Stimulated activated effector memory CD8-positive, alpha-beta T cell treated with anti-CD3 and anti-CD28 coated beads, Interleukin-12 subunit alpha, Interleukin-12 subunit beta, amount 100 ng/mL, for 72 hours (primary cell): Measurements from ENCODE around the gene STYXL2.

Experiments
- ATAC-seq: fragments of 150-1000 bp; cut with Tn5 transposase; 2 replicates; pipeline ENCODE4 v1.10.0; 2021
- DNase-seq, 2 donors: peaks; one replicate each; pipeline ENCODE4 v3.0.0; 2021 to 2022; ENCODE audit warnings: low spot score in 2 of 2
- H3K27ac Mint-ChIP-seq: one replicate; pipeline ENCODE4 v1.8.0; 2022; ENCODE audit warnings: mild to moderate bottlenecking, mixed read lengths
- H3K36me3 Mint-ChIP-seq: one replicate; pipeline ENCODE4 v1.8.0; 2022; ENCODE audit warnings: mild to moderate bottlenecking, mixed read lengths
- H3K4me1 Mint-ChIP-seq: one replicate; pipeline ENCODE4 v1.8.0; 2022; ENCODE audit warnings: mixed read lengths
- H3K4me3 Mint-ChIP-seq: one replicate; pipeline ENCODE4 v1.8.0; 2022; ENCODE audit warnings: mild to moderate bottlenecking, mixed read lengths
- H3K9me3 Mint-ChIP-seq: one replicate; pipeline ENCODE4 v1.8.0; 2022; ENCODE audit warnings: mixed read lengths

The STYXL2 gene

GRCh38 chr1:167130829-167131510, 37.1 kb downstream of the STYXL2 start:
- ATAC-seq = no peak
- Mint-ChIP-seq H3K27ac (no peak overlapping the region), H3K4me3 (no peak overlapping the region), H3K9me3 (no peaks in the 10 kb centered on the region), H3K4me1 (no peaks in the 10 kb centered on the region), H3K36me3 (no peaks in the 10 kb centered on the region)
- no peak for DNase-seq

- H3K27ac Mint-ChIP-seq = no peak overlapping the region
- H3K4me1 Mint-ChIP-seq = no peaks in the 10 kb centered on the region
- DNase-seq (no peak), ATAC-seq (no peak)
- H3K4me3 Mint-ChIP-seq = no peak overlapping the region
- no peaks in the 10 kb centered on the region for H3K36me3 Mint-ChIP-seq
- H3K9me3 Mint-ChIP-seq = no peaks in the 10 kb centered on the region
Measured at GRCh38 chr1:167132301-167133010, 38.6 kb downstream of the STYXL2 start.

- no peaks in the 10 kb centered on the region for H3K9me3 Mint-ChIP-seq
- no peaks in the 10 kb centered on the region for H3K36me3 Mint-ChIP-seq
- no peaks in the 10 kb centered on the region for H3K4me1 Mint-ChIP-seq
- H3K4me3 Mint-ChIP-seq = no peak overlapping the region
- ATAC-seq (no peak), DNase-seq (no peak)
- no peak overlapping the region for H3K27ac Mint-ChIP-seq
Measured at GRCh38 chr1:167135281-167135840, 41.5 kb downstream of the STYXL2 start.

DNA sequence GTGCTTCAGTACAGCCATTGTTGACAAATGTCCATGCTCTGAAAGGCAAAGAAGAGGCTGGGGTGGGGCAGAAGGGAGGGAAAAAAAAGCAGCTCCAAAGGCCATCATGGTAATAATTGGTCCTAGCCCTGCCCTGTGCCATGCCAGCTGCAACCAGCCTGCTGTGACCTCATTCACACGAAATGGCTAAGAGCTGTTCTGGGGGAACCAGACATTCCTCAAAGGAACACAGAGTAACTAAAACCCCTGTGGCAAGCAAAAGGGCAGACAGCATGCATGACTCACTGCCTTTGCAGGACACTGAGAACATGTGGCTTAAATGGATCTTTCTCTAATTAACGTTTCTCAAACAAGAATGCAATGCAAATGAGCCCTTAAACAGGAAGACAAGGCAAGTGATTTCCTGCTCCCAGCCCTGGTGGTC, 42.3 kb downstream of the STYXL2 start:
- Mint-ChIP-seq H3K9me3 (no peaks in the 10 kb centered on the region), H3K36me3 (no peaks in the 10 kb centered on the region), H3K4me3 (no peak overlapping the region), H3K4me1 (no peaks in the 10 kb centered on the region), H3K27ac (no peak overlapping the region)
- ATAC-seq (no peak), DNase-seq (no peak)

GRCh38 chr1:167136806-167137205, 42.9 kb downstream of the STYXL2 start:
- H3K27ac Mint-ChIP-seq = no peak overlapping the region
- H3K4me1 Mint-ChIP-seq = no peaks in the 10 kb centered on the region
- H3K9me3 Mint-ChIP-seq = no peaks in the 10 kb centered on the region
- no peaks in the 10 kb centered on the region for H3K36me3 Mint-ChIP-seq
- no peak for DNase-seq
- no peak for ATAC-seq
- H3K4me3 Mint-ChIP-seq = no peak overlapping the region

- no peaks in the 10 kb centered on the region for H3K36me3 Mint-ChIP-seq
- no peak for DNase-seq
- H3K9me3 Mint-ChIP-seq = no peaks in the 10 kb centered on the region
- no peak overlapping the region for H3K4me3 Mint-ChIP-seq
- H3K27ac Mint-ChIP-seq = no peak overlapping the region
- no peaks in the 10 kb centered on the region for H3K4me1 Mint-ChIP-seq
- no peak for ATAC-seq
Measured at GRCh38 chr1:167137332-167137781, 43.5 kb downstream of the STYXL2 start.

DNA sequence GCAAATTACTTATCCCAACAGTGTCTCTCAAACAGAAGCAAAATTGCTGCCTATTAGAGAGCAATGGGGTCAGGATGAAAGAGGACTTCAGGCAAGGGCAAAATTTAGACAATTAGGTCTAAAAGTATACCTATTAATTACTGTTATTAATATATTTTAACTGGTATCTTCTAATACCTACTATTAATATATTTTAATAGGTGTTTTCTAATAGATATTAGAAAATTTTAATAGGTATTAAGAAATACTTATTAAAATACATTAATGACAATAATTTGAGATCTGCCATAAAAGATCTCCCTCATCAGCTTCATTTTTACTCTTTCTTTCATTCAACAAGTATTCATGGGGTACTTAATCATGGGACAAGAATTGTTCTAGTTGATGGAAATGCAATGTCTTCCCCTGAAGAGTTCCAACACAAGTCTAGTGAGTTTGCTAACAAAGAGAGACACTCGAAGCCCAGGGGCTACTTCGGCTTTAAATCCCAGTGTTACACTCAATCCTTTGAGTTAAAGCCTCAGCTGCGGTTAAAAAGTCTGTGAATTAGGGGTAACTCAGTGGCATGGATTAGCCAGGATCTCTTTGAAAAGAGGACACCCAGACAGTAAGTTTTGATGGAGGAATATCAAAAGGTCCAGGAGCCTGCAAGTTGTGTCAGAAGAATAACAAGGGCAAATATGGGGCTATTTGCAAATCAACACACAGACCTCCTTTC, 44.1 kb downstream of the STYXL2 start:
- no peaks in the 10 kb centered on the region for H3K9me3 Mint-ChIP-seq
- H3K36me3 Mint-ChIP-seq = no peaks in the 10 kb centered on the region
- DNase-seq (no peak), ATAC-seq (no peak)
- no peak overlapping the region for H3K27ac Mint-ChIP-seq
- no peaks in the 10 kb centered on the region for H3K4me1 Mint-ChIP-seq
- no peak overlapping the region for H3K4me3 Mint-ChIP-seq

DNA sequence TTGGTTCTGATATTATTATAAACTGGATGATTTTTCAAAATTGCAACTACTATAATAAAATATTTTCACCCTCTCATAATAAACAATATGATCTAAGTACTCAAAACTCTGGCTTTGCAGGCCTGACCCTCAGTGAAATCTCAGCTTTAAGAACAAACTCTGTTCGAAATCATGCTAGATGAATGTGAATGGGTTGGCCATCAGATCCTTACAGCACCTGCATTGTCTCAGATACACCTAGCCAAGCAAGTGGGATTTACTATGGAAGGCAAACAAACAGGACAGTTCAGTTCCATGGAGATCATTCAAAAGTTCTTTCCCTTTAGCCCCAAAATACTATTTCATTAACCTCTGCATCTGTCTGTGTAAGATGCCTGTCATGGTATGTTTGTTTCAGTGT, 44.8 kb downstream of the STYXL2 start:
- no peak for ATAC-seq
- Mint-ChIP-seq H3K4me1 (no peaks in the 10 kb centered on the region), H3K9me3 (no peaks in the 10 kb centered on the region), H3K4me3 (no peak overlapping the region), H3K36me3 (no peaks in the 10 kb centered on the region), H3K27ac (no peak overlapping the region)
- no peak for DNase-seq

DNA sequence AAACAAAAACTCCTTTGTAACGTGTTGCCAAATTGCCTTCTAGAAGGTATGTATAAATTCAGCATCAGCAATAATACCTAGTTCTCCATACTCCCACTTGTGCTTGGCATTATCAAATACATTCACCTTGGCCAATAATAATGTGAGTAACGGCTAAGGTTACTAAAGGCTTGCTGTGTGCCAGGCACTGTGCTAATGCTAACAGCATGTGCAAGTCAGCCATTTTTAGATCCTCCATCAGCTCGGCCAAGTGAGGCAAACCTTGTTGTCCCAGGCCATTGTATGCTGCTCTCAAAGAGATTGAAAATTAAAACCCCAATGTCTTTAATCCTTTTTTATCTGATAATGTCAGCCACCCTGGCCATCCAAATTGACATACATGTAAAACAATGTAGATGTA, 48.1 kb downstream of the STYXL2 start:
- no peak for DNase-seq

More for the DNA sequence above, 48.1 kb downstream of the STYXL2 start:
- no peaks in the 10 kb centered on the region for H3K4me1 Mint-ChIP-seq
- no peaks in the 10 kb centered on the region for H3K9me3 Mint-ChIP-seq
- H3K4me3 Mint-ChIP-seq = no peak overlapping the region
- H3K27ac Mint-ChIP-seq = no peak overlapping the region
- H3K36me3 Mint-ChIP-seq = no peaks in the 10 kb centered on the region
- no peak for ATAC-seq
